Uterus (tissue), 2 donors: ENCODE results near the gene XPNPEP3.

Source experiments
- POLR2A ChIP-seq, 2 donors: fragments of 450-650 bp; IDR thresholded peaks; one replicate each; pipeline ENCODE4 v1.6.1; 2016; ENCODE audit warnings: antibody characterized with exemption in 2 of 2, mild to moderate bottlenecking in 1 of 2, moderate library complexity in 1 of 2
- TF ChIP-seq, protein P1 (sequence below), 4 experiments: fragments of 200-600 bp in 2 of 4; fragments of 450-650 bp in 2 of 4; sonication (generic) in 2 of 4; IDR thresholded peaks; one replicate each; pipeline ENCODE4 v1.5.1; 2016 to 2019; ENCODE audit warnings: antibody characterized with exemption in 4 of 4, mild to moderate bottlenecking in 2 of 4, moderate library complexity in 1 of 4

DNA sequence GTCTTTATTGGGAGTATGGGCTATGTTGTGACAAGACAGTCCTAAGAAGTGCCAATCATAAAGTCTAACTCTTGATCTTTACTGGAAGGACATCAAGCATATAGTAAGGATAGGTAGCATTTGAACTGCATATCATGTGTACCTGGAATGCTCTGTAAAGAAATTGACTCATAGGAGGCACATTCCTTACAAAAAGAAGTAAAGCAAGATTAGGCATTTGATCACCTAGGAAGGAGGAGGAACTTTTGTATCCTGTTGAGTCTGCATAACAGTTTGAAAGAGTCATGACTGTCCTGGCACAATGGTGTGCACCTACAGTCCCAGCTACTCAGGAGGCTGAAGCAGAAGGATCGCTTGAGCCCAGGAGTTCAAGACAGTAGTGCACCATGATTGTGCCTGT lies 47.2 kb downstream of the XPNPEP3 start:
- TF ChIP-seq, protein P1, sequence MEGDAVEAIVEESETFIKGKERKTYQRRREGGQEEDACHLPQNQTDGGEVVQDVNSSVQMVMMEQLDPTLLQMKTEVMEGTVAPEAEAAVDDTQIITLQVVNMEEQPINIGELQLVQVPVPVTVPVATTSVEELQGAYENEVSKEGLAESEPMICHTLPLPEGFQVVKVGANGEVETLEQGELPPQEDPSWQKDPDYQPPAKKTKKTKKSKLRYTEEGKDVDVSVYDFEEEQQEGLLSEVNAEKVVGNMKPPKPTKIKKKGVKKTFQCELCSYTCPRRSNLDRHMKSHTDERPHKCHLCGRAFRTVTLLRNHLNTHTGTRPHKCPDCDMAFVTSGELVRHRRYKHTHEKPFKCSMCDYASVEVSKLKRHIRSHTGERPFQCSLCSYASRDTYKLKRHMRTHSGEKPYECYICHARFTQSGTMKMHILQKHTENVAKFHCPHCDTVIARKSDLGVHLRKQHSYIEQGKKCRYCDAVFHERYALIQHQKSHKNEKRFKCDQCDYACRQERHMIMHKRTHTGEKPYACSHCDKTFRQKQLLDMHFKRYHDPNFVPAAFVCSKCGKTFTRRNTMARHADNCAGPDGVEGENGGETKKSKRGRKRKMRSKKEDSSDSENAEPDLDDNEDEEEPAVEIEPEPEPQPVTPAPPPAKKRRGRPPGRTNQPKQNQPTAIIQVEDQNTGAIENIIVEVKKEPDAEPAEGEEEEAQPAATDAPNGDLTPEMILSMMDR (IDR thresholded peaks at IDR 0.05): no peak
- TF ChIP-seq POLR2A (IDR thresholded peaks at IDR 0.05): no peak
